CD4-positive, alpha-beta T cell (primary cell): ENCODE measurements around the gene NT5DC4. TPM values are rescaled to one million over a fixed set of nuclear protein-coding genes. Genes with fewer than 3 reads are reported as not detected.

Source experiments
- ATAC-seq: fragments of 200-7000 bp; cut with Tn5 transposase; one replicate; pipeline ENCODE4 v1.10.0; 2022; ENCODE audit warnings: mild to moderate bottlenecking; ENCODE audit not compliant: poor library complexity
- CTCF ChIA-PET: fragments of 350-600 bp; sonication (Branson Sonifier 250); formaldehyde crosslinking; loops from one replicate; lab custom pipeline; 2021; ENCODE audit warnings: antibody characterized with exemption, inconsistent platforms; lab: Charles Lee
- POLR2A ChIA-PET: fragments of 350-600 bp; sonication (Branson Sonifier 250); formaldehyde crosslinking; loops from one replicate; lab custom pipeline; 2021; ENCODE audit warnings: antibody characterized with exemption, inconsistent platforms; lab: Charles Lee
- DNase-seq, 14 experiments: peaks; one replicate each; pipeline ENCODE4 v3.0.0-alpha.2; 2013 to 2020; ENCODE audit warnings: mixed read lengths in 2 of 14
- H3K27ac ChIP-seq, 2 donors: one replicate each; pipeline versions ENCODE4 v1.5.1 to v1.7.0; 2013; ENCODE audit warnings: low read length in 2 of 2, low read depth in 1 of 2, mild to moderate bottlenecking in 1 of 2
- H3K27me3 ChIP-seq, 2 experiments: 1 replicate in 1 of 2; 2 replicates in 1 of 2; pipeline versions ENCODE4 v1.6.1 to v1.7.0; 2013; ENCODE audit warnings: low read length in 2 of 2, control low read depth in 1 of 2, mild to moderate bottlenecking in 1 of 2, moderate library complexity in 1 of 2; ENCODE audit not compliant: insufficient read depth in 2 of 2, control insufficient read depth in 1 of 2
- H3K36me3 ChIP-seq: one replicate; pipeline ENCODE4 v1.6.1; 2013; ENCODE audit warnings: low read length, control low read depth; ENCODE audit not compliant: insufficient read depth
- H3K4me1 ChIP-seq: one replicate; pipeline ENCODE4 v1.6.1; 2013; ENCODE audit warnings: low read length, control low read depth; ENCODE audit not compliant: insufficient read depth
- H3K4me3 ChIP-seq: one replicate; pipeline ENCODE4 v1.5.1; 2013; ENCODE audit warnings: mild to moderate bottlenecking, low read length, moderate library complexity
- H3K9me3 ChIP-seq, 2 experiments: 1 replicate in 1 of 2; 2 replicates in 1 of 2; pipeline versions ENCODE4 v1.6.1 to v1.7.0; 2013; ENCODE audit warnings: low read length in 2 of 2, mild to moderate bottlenecking in 2 of 2, control low read depth in 1 of 2, moderate library complexity in 1 of 2; ENCODE audit not compliant: control insufficient read depth in 1 of 2, insufficient read depth in 1 of 2
- H3K27ac Mint-ChIP-seq: one replicate; pipeline ENCODE4 v1.8.0; 2020; ENCODE audit warnings: mixed read lengths
- H3K27me3 Mint-ChIP-seq: one replicate; pipeline ENCODE4 v1.8.0; 2021; ENCODE audit warnings: mixed read lengths
- H3K36me3 Mint-ChIP-seq: one replicate; pipeline ENCODE4 v1.8.0; 2021; ENCODE audit warnings: low read depth, mixed read lengths
- H3K4me1 Mint-ChIP-seq: one replicate; pipeline ENCODE4 v1.8.0; 2021; ENCODE audit warnings: low read depth, mixed read lengths
- H3K4me3 Mint-ChIP-seq: one replicate; pipeline ENCODE4 v1.8.0; 2020; ENCODE audit warnings: mild to moderate bottlenecking, mixed read lengths
- H3K9me3 Mint-ChIP-seq: one replicate; pipeline ENCODE4 v1.8.0; 2020; ENCODE audit warnings: mixed read lengths
- intact Hi-C, 2 experiments: fragments of 100-400 bp; cut with DNase I in 1 of 2; cut with micrococcal nuclease in 1 of 2; formaldehyde crosslinking; loops; one replicate each; pipeline versions ENCODE4 v1.15.1 to v1.9.0; 2023 to 2025; cut with DNase I, micrococcal nuclease
- total RNA-seq, 174 experiments: library from RNA in 2 of 174; stranded (reverse) in 2 of 174; gene quantifications; one replicate each; pipeline ENCODE4 v1.2.3 and lab custom pipeline; 2021 to 2026
- TF ChIP-seq, protein P1 (sequence below): fragments of 200-600 bp; IDR thresholded peaks from one replicate; pipeline ENCODE4 v1.8.0; 2022; ENCODE audit warnings: antibody characterized with exemption, mild to moderate bottlenecking

The NT5DC4 gene
- total RNA-seq, 2 experiments from 2014 or later: not detected

DNA sequence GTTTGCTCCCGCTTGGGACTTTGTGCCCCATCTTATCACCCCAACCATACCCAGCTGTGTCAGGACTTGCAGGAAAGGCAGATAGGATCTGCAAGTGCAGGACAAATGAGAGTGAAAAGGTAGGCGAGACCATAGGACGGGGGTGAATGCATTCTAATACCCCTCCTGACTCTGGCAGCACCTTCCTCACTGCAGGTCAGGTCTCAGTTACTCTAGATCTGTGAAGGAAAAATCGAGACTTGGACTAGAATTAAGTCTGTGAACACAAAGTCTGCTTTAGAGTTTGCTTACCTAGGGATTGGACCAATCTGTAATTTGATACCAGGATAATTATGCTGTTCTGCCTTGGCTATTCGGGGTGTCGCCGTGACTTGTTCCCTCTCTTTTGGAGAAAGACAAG is 19.7 kb downstream of the NT5DC4 start:
- TF ChIP-seq, protein P1, sequence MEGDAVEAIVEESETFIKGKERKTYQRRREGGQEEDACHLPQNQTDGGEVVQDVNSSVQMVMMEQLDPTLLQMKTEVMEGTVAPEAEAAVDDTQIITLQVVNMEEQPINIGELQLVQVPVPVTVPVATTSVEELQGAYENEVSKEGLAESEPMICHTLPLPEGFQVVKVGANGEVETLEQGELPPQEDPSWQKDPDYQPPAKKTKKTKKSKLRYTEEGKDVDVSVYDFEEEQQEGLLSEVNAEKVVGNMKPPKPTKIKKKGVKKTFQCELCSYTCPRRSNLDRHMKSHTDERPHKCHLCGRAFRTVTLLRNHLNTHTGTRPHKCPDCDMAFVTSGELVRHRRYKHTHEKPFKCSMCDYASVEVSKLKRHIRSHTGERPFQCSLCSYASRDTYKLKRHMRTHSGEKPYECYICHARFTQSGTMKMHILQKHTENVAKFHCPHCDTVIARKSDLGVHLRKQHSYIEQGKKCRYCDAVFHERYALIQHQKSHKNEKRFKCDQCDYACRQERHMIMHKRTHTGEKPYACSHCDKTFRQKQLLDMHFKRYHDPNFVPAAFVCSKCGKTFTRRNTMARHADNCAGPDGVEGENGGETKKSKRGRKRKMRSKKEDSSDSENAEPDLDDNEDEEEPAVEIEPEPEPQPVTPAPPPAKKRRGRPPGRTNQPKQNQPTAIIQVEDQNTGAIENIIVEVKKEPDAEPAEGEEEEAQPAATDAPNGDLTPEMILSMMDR: no peak
- H3K4me3 Mint-ChIP-seq: no peak overlapping the region
- no peaks in the 10 kb centered on the region for H3K27me3 ChIP-seq
- H3K27ac ChIP-seq: no peak overlapping the region
- H3K9me3 Mint-ChIP-seq: no peaks in the 10 kb centered on the region
- ATAC-seq (no peak), DNase-seq (no peak)
- POLR2A ChIA-PET: interaction anchor here (1.0 to 1.6 kb wide), 2 partner anchors 9 to 14 kb away, joined by 3 to 5 read pairs; no protein-coding TSS in a partner anchor
- H3K4me1 Mint-ChIP-seq: no peaks in the 10 kb centered on the region
- no peaks in the 10 kb centered on the region for H3K36me3 Mint-ChIP-seq
- no peaks in the 10 kb centered on the region for H3K36me3 ChIP-seq
- intact Hi-C loops: no loop called here
- CTCF ChIA-PET: interaction anchor here (1.2 to 1.8 kb wide), 2 partner anchors 9 kb away, joined by 3 to 6 read pairs; no protein-coding TSS in a partner anchor
- H3K27ac Mint-ChIP-seq: no peak overlapping the region
- H3K4me3 ChIP-seq: no peak overlapping the region
- H3K27me3 Mint-ChIP-seq: no peaks in the 10 kb centered on the region
- no peaks in the 10 kb centered on the region for H3K9me3 ChIP-seq
- H3K4me1 ChIP-seq: no peaks in the 10 kb centered on the region

DNA sequence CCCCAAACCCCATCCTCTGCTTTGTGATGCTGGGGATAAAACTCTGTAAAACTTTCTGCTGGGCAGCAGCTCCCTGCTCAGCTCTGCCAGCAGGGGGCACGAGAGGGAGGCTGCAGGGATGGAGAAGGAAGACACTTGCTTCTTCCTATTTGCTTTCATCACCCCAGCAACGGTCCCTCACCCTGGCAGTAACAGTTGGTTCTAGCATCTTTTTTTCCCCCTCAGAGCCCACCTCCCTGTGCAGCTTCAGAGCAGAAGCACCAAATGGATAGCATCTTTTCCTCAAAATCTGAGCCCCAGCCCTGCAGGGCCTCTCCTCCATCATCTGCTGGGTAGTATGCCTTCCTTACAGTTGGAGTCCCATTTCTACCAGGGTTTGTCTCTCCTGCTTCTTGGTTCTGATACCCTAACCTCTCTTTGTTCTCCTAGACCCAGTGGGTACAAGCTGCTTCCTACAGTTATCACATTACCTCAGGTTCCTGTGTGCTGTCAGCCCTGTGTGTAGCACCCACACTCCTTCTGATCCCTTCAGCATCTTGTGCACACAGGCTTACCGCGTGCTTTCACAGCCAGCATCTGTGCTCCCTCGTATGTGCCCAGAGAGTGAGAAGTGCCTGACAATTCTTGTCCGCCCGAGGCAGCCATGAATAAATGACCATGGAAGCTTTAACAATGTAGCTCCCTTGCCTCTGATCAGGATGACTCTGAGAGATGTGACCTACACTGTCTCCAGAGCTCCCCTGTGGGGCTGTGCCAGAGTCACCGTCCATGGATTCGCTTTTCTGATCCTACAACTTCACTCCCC is 29.1 kb downstream of the NT5DC4 start:
- Histone ChIP-seq H3K9me3 (no peaks in the 10 kb centered on the region), H3K36me3 (no peaks in the 10 kb centered on the region), H3K4me3 (peak overlapping the region; percentile 17), H3K27ac (no peak overlapping the region), H3K4me1 (peaks cover 8% of the 10 kb centered on the region), H3K27me3 (no peaks in the 10 kb centered on the region)
- Mint-ChIP-seq H3K27me3 (no peaks in the 10 kb centered on the region), H3K4me3 (peak overlapping the region; percentile 12), H3K4me1 (peaks cover 12% of the 10 kb centered on the region), H3K27ac (peak overlapping the region; percentile 41), H3K36me3 (no peaks in the 10 kb centered on the region), H3K9me3 (no peaks in the 10 kb centered on the region)
- ATAC-seq (peak; percentile 94), DNase-seq (peak; percentile 68 to 87 (median 78))
- TF ChIP-seq, protein P1: peak; percentile 91
- ChIA-PET POLR2A (interaction anchor here (1.0 kb wide), 2 partner anchors 9 to 135 kb away, joined by 5 read pairs; no protein-coding TSS in a partner anchor), CTCF (interaction anchor here (0.7 to 3.5 kb wide), 16 partner anchors 10 to 640 kb away, joined by 3 to 25 read pairs (median 4); partner anchors contain the start of gene CKAP2L)
- intact Hi-C loops: loop anchor here (1.0 to 2.0 kb wide), 2 partner anchors 135 to 209 kb away; no protein-coding TSS in a partner anchor

DNA sequence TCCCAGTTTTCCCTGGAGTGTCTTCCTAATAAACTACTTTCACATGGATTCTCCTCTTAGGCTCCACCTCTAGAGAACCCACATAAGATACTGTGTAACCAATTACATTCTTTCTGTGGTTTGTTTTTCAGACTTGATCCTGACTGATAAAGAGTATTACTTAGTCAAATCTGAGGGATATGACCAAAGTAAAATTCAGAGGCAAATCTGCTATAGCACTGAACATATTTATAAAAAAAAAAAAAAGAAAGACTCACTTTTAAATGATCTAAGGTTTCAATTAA is 29.7 kb downstream of the NT5DC4 start:
- DNase-seq: no peak
- Mint-ChIP-seq H3K27me3 (no peaks in the 10 kb centered on the region), H3K36me3 (no peaks in the 10 kb centered on the region), H3K4me1 (peaks cover 12% of the 10 kb centered on the region), H3K9me3 (no peaks in the 10 kb centered on the region), H3K27ac (no peak overlapping the region), H3K4me3 (peak overlapping the region; percentile 12)
- H3K4me3 ChIP-seq: no peak overlapping the region
- ChIA-PET POLR2A (no interaction called here), CTCF (interaction anchor here (0.6 to 3.5 kb wide), 11 partner anchors 10 to 640 kb away, joined by 3 to 25 read pairs (median 5); partner anchors contain the start of gene CKAP2L)
- no peaks in the 10 kb centered on the region for H3K36me3 ChIP-seq
- no peaks in the 10 kb centered on the region for H3K27me3 ChIP-seq
- TF ChIP-seq, protein P1: no peak
- H3K27ac ChIP-seq: no peak overlapping the region
- peaks cover 8% of the 10 kb centered on the region for H3K4me1 ChIP-seq
- no peaks in the 10 kb centered on the region for H3K9me3 ChIP-seq
- intact Hi-C loops: loop anchor here in 1 of 2 experiments (1.0 kb wide), 1 partner anchor 135 kb away; no protein-coding TSS in a partner anchor
- ATAC-seq: no peak
